ENCODE results near the gene NOTUM.
"Not testable (repeated sequence)": the region's sequence is repeated elsewhere in the genome, so short reads cannot be mapped to it uniquely, and the experiment has no call there.

The NOTUM gene

GRCh38 chr17:81956607-81957589 lies 4.1 kb downstream of the NOTUM start:
- DNase-seq: no peak

- no peak for DNase-seq
Observed at GRCh38 chr17:81955756-81956544, 5.0 kb downstream of the NOTUM start.

- no peak for DNase-seq
Observed at GRCh38 chr17:81955058-81955681, 5.8 kb downstream of the NOTUM start.

GRCh38 chr17:81954131-81955057 lies 6.6 kb downstream of the NOTUM start:
- DNase-seq: no peak

GRCh38 chr17:81953443-81953842 lies 7.5 kb downstream of the NOTUM start:
- DNase-seq: not testable (repeated sequence)

GRCh38 chr17:81952792-81953228 lies 8.2 kb downstream of the NOTUM start:
- no peak for DNase-seq

- DNase-seq: no peak
Observed at GRCh38 chr17:81951785-81952684, 9.0 kb downstream of the NOTUM start.

GRCh38 chr17:81950501-81950900 lies 10.5 kb downstream of the NOTUM start:
- no peak for DNase-seq

GRCh38 chr17:81948635-81949378 lies 12.2 kb downstream of the NOTUM start:
- DNase-seq: no peak

- DNase-seq: no peak
Observed at GRCh38 chr17:81947189-81947588, 13.8 kb downstream of the NOTUM start, which contains the start of gene MYADML2. MYADML2 (minus strand) TSS chr17:81947233; CDS start chr17:81941741, 5,492 bp downstream.

- DNase-seq: no peak
Observed at GRCh38 chr17:81944858-81945257, 16.1 kb downstream of the NOTUM start.

- no peak for DNase-seq
Observed at GRCh38 chr17:81942167-81942553, 18.8 kb downstream of the NOTUM start.

GRCh38 chr17:81941484-81942166 lies 19.4 kb downstream of the NOTUM start:
- DNase-seq: no peak

GRCh38 chr17:81940538-81941483 lies 20.2 kb downstream of the NOTUM start:
- no peak for DNase-seq

- no peak for DNase-seq
Observed at GRCh38 chr17:81939881-81940385, 21.1 kb downstream of the NOTUM start.

- no peak for DNase-seq
Observed at GRCh38 chr17:81939218-81939617, 21.8 kb downstream of the NOTUM start.

GRCh38 chr17:81935709-81936084 lies 25.3 kb downstream of the NOTUM start:
- no peak for DNase-seq

Measured in Kasumi-1 (cell line).